ENCODE data around the gene TLR3.
"Not testable (repeated sequence)": the region's sequence is repeated elsewhere in the genome, so short reads cannot be mapped to it uniquely, and the experiment has no call there.

The TLR3 gene

GRCh38 chr4:186050135-186050534 is 18.8 kb upstream of the TLR3 start:
- DNase-seq, result not testable (repeated sequence)

GRCh38 chr4:186051096-186051495 is 17.9 kb upstream of the TLR3 start:
- no peak for DNase-seq

- DNase-seq, result no peak
These were observed 10.5 kb upstream of the TLR3 start for GRCh38 chr4:186058253-186058979.

- no peak for DNase-seq
These were observed 10.0 kb upstream of the TLR3 start for GRCh38 chr4:186058980-186059316.

- DNase-seq, result no peak
These were observed 7.0 kb upstream of the TLR3 start for GRCh38 chr4:186061921-186062320.

- peak; percentile 21 to 38 for DNase-seq
These were observed 1.1 kb upstream of the TLR3 start for GRCh38 chr4:186067757-186068385.

GRCh38 chr4:186069729-186070128 is 773 bp downstream of the TLR3 start:
- DNase-seq, result no peak

- no peak for DNase-seq
These were observed 3.6 kb downstream of the TLR3 start for GRCh38 chr4:186072516-186072915.

GRCh38 chr4:186074189-186074588 is 5.2 kb downstream of the TLR3 start:
- no peak for DNase-seq

GRCh38 chr4:186078981-186079638 is 10.2 kb downstream of the TLR3 start:
- no peak for DNase-seq

GRCh38 chr4:186079694-186080093 is 10.7 kb downstream of the TLR3 start:
- no peak for DNase-seq

GRCh38 chr4:186081202-186081807 is 12.3 kb downstream of the TLR3 start:
- no peak for DNase-seq

- DNase-seq, result no peak
These were observed 13.3 kb downstream of the TLR3 start for GRCh38 chr4:186082221-186082620.

- no peak for DNase-seq
These were observed 19.6 kb downstream of the TLR3 start for GRCh38 chr4:186088523-186088922.

GRCh38 chr4:186092296-186092695 is 23.3 kb downstream of the TLR3 start:
- no peak for DNase-seq

GRCh38 chr4:186095406-186095805 is 26.4 kb downstream of the TLR3 start:
- no peak for DNase-seq

- no peak for DNase-seq
These were observed 27.8 kb downstream of the TLR3 start for GRCh38 chr4:186096681-186097165.

GRCh38 chr4:186097386-186097785 is 28.4 kb downstream of the TLR3 start:
- DNase-seq, result no peak

- no peak for DNase-seq
These were observed 34.0 kb downstream of the TLR3 start for GRCh38 chr4:186102931-186103330.

GRCh38 chr4:186104114-186104889 is 35.3 kb downstream of the TLR3 start, which contains the start of gene FAM149A:
TSS of gene FAM149A (plus strand) at chr4:186104704.
- DNase-seq, result peak; percentile 53 to 57

GRCh38 chr4:186104890-186105646 is 36.1 kb downstream of the TLR3 start:
- DNase-seq, result peak in 1 of 2 experiments; percentile 5
